NCI-H226 (cell line): ENCODE measurements around the gene DOC2B.
"Not testable (repeated sequence)": the region's sequence is repeated elsewhere in the genome, so short reads cannot be mapped to it uniquely, and the experiment has no call there.

Experiments used
- DNase-seq: peaks from one replicate; pipeline ENCODE4 v3.0.0-alpha.2; 2015

The DOC2B gene

GRCh38 chr17:210402-210801, 29.0 kb upstream of the DOC2B start:
- DNase-seq, result no peak

GRCh38 chr17:208429-208828, 27.0 kb upstream of the DOC2B start:
- no peak for DNase-seq

GRCh38 chr17:207775-208174, 26.3 kb upstream of the DOC2B start:
- DNase-seq, result no peak

- no peak for DNase-seq
Observed at GRCh38 chr17:206941-207560, 25.6 kb upstream of the DOC2B start.

- DNase-seq, result not testable (repeated sequence)
Observed at GRCh38 chr17:206484-206883, 25.0 kb upstream of the DOC2B start.

- DNase-seq, result no peak
Observed at GRCh38 chr17:205817-206216, 24.4 kb upstream of the DOC2B start.

GRCh38 chr17:205148-205669, 23.8 kb upstream of the DOC2B start:
- DNase-seq, result no peak

GRCh38 chr17:204427-205147, 23.1 kb upstream of the DOC2B start:
- DNase-seq, result no peak

GRCh38 chr17:202501-202951, 21.1 kb upstream of the DOC2B start:
- DNase-seq, result no peak

GRCh38 chr17:201736-202135, 20.3 kb upstream of the DOC2B start:
- not testable (repeated sequence) for DNase-seq

- DNase-seq, result not testable (repeated sequence)
Observed at GRCh38 chr17:201257-201656, 19.8 kb upstream of the DOC2B start.

- DNase-seq, result no peak
Observed at GRCh38 chr17:200586-200985, 19.1 kb upstream of the DOC2B start.

- DNase-seq, result no peak
Observed at GRCh38 chr17:199806-200545, 18.5 kb upstream of the DOC2B start.

- no peak for DNase-seq
Observed at GRCh38 chr17:199191-199604, 17.7 kb upstream of the DOC2B start.

- DNase-seq, result not testable (repeated sequence)
Observed at GRCh38 chr17:198225-198624, 16.8 kb upstream of the DOC2B start.

GRCh38 chr17:197352-197751, 15.9 kb upstream of the DOC2B start:
- DNase-seq, result no peak

- no peak for DNase-seq
Observed at GRCh38 chr17:194828-195602, 13.6 kb upstream of the DOC2B start.

GRCh38 chr17:193841-194806, 12.7 kb upstream of the DOC2B start:
- DNase-seq, result no peak

GRCh38 chr17:193426-193810, 12.0 kb upstream of the DOC2B start:
- no peak for DNase-seq

GRCh38 chr17:192666-193425, 11.4 kb upstream of the DOC2B start:
- no peak for DNase-seq

GRCh38 chr17:189444-189843, 8.0 kb upstream of the DOC2B start:
- no peak for DNase-seq
